Stomach (tissue), 9 donors: Measurements from ENCODE around the gene ATG9B. TPM values are rescaled to one million over a fixed set of nuclear protein-coding genes. Genes with fewer than 3 reads are reported as not detected.

Experiments
- DNase-seq, 2 donors: peaks; one replicate each; pipeline versions ENCODE4 v3.0.0 to v3.0.0-alpha.2; 2013 to 2019
- H3K27ac ChIP-seq, 5 donors: fragments of 200-600 bp in 4 of 5; sonication (generic) in 4 of 5; one replicate each; pipeline ENCODE4 v1.5.1; 2013 to 2019; ENCODE audit warnings: mild to moderate bottlenecking in 1 of 5, moderate library complexity in 1 of 5
- H3K27me3 ChIP-seq, 3 donors: fragments of 200-600 bp; sonication (generic); one replicate each; pipeline ENCODE4 v1.5.1; 2017 to 2019; ENCODE audit warnings: mixed run types in 1 of 3
- H3K36me3 ChIP-seq, 4 donors: fragments of 200-600 bp; sonication (generic); 1 replicate in 3 of 4; 2 replicates in 1 of 4; pipeline ENCODE4 v1.5.1; 2016 to 2019
- H3K4me1 ChIP-seq, 4 donors: fragments of 200-600 bp; sonication (generic); one replicate each; pipeline ENCODE4 v1.5.1; 2016 to 2019
- H3K4me3 ChIP-seq, 4 donors: fragments of 200-600 bp; sonication (generic) in 3 of 4; one replicate each; pipeline ENCODE4 v1.5.1; 2016 to 2019; ENCODE audit warnings: mild to moderate bottlenecking in 1 of 4
- H3K9me3 ChIP-seq, 4 donors: fragments of 200-600 bp; sonication (generic); one replicate each; pipeline ENCODE4 v1.5.1; 2016 to 2019
- EP300 ChIP-seq: sonication (generic); formaldehyde crosslinking; IDR thresholded peaks from one replicate; pipeline ENCODE4 v1.6.1; 2017; ENCODE audit warnings: antibody characterized with exemption
- POLR2A ChIP-seq, 4 donors: fragments of 450-650 bp; IDR thresholded peaks; one replicate each; pipeline ENCODE4 v1.6.1; 2016; ENCODE audit warnings: antibody characterized with exemption in 4 of 4, control low read depth in 2 of 4, mild to moderate bottlenecking in 1 of 4, moderate library complexity in 1 of 4
- POLR2AphosphoS5 ChIP-seq, 3 donors: sonication (generic); formaldehyde crosslinking; IDR thresholded peaks; one replicate each; pipeline ENCODE4 v1.6.1; 2016; ENCODE audit warnings: antibody characterized with exemption in 3 of 3
- whole genome bisulfite sequencing, 5 donors: extraction: QIAGEN DNeasy Blood & Tissue Kit in 3 of 5; methylation state at CpG; one replicate each; pipeline versions ENCODE4 v1.1.5 to v1.1.7; 2013 to 2018; 5-methylcytosine and 5-hydroxymethylcytosine counted together
- intact Hi-C: fragments of 100-400 bp; cut with DNase I; formaldehyde crosslinking; loops from one replicate; pipeline ENCODE4 v1.15.1; 2023; ENCODE audit warnings: low total_unique reads
- polyA plus RNA-seq, 3 donors: library from polyadenylated mRNA; stranded (reverse); fragments of 200-250 nt; gene quantifications; one replicate each; pipeline ENCODE4 v1.2.3, GENCODE V29; 2013
- total RNA-seq, 5 donors: library from RNA; depleted of rRNA; stranded (reverse); fragments of >200 nt; gene quantifications; one replicate each; pipeline versions ENCODE4 v1.1.0 to v1.2.3, GENCODE V29; 2014 to 2016
- TF ChIP-seq, protein P1 (sequence below), 7 experiments: fragments of 450-650 bp in 4 of 7; fragments of 200-600 bp in 3 of 7; sonication (generic) in 3 of 7; IDR thresholded peaks; one replicate each; pipeline ENCODE4 v1.5.1; 2016 to 2019; ENCODE audit warnings: antibody characterized with exemption in 7 of 7, control low read depth in 2 of 7, mild to moderate bottlenecking in 1 of 7
- donor health status: healthy with polysubstance abuse.
- donor health status: Bipolar disorder and iron deficiency.
- donor health status: healthy.

The ATG9B gene
- total and polyA plus RNA-seq, 8 donors, result 0.31 to 33.0 (median 8.8) TPM; not detected in 4

GRCh38 chr7:150969475-150969874, 54.8 kb downstream of the ATG9B start:
- H3K9me3 ChIP-seq, result no peaks in the 10 kb centered on the region
- WGBS, 5 donors, result 34 to 55% (median 48%) methylated on average over 5 to 7 of the region's 7 CpGs
- H3K27me3 ChIP-seq, result peaks cover 0 to 70% (median 14%) of the 10 kb centered on the region in 3 donors
- no peak overlapping the region for H3K4me3 ChIP-seq
- no peak for DNase-seq
- TF ChIP-seq, protein P1, sequence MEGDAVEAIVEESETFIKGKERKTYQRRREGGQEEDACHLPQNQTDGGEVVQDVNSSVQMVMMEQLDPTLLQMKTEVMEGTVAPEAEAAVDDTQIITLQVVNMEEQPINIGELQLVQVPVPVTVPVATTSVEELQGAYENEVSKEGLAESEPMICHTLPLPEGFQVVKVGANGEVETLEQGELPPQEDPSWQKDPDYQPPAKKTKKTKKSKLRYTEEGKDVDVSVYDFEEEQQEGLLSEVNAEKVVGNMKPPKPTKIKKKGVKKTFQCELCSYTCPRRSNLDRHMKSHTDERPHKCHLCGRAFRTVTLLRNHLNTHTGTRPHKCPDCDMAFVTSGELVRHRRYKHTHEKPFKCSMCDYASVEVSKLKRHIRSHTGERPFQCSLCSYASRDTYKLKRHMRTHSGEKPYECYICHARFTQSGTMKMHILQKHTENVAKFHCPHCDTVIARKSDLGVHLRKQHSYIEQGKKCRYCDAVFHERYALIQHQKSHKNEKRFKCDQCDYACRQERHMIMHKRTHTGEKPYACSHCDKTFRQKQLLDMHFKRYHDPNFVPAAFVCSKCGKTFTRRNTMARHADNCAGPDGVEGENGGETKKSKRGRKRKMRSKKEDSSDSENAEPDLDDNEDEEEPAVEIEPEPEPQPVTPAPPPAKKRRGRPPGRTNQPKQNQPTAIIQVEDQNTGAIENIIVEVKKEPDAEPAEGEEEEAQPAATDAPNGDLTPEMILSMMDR (IDR thresholded peaks at IDR 0.05), result no peak
- TF ChIP-seq POLR2AphosphoS5 (IDR thresholded peaks at IDR 0.05), result no peak
- TF ChIP-seq EP300, result no peak
- TF ChIP-seq POLR2A (IDR thresholded peaks at IDR 0.05), result no peak
- intact Hi-C loops, result no loop called here
- peak overlapping the region in 2 of 5 donors; percentile 38 to 87 for H3K27ac ChIP-seq
- H3K36me3 ChIP-seq, result no peaks in the 10 kb centered on the region
- peaks cover 7 to 95% (median 61%) of the 10 kb centered on the region in 4 donors for H3K4me1 ChIP-seq

DNA sequence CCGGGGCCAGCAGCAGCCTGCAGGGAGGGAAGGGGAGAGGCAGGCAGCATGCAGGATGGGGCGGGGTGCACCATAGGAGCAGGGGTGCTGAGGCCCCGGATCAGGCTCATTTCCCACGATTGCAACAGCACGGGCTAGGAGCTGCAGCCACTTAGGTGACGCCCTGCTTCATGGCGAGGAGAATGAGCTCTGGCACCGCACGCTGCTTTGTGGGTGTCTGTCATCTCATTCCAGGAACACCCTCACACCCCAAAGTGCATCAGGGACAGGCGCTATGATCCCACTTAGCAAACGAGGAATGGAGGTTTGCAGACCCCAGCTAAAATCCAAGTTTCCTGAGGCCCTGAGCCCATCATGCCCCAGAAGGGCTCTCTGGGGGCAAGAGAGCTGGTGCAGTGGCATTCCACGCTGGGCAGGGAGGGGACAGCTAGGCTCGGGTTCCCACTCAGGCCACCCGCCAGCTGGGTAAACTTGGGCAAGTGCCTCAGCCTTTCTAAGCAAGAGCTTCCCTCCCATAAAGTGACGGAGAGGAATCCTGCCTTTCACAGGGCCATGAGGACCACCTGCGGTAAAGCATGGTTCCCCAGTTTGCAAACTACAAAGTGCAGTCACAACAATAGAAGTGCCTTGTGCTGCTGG, 55.4 kb downstream of the ATG9B start:
- H3K36me3 ChIP-seq, result no peaks in the 10 kb centered on the region
- H3K27ac ChIP-seq, result peak overlapping the region in 2 of 5 donors; percentile 38 to 87
- intact Hi-C loops, result no loop called here
- TF ChIP-seq POLR2A (IDR thresholded peaks at IDR 0.05) (no peak), EP300 (no peak), POLR2AphosphoS5 (IDR thresholded peaks at IDR 0.05) (no peak)
- TF ChIP-seq, protein P1 (IDR thresholded peaks at IDR 0.05), result no peak
- peaks cover 1 to 95% (median 58%) of the 10 kb centered on the region in 4 donors for H3K4me1 ChIP-seq
- peaks cover 0 to 65% (median 11%) of the 10 kb centered on the region in 3 donors for H3K27me3 ChIP-seq
- no peak for DNase-seq
- 43 to 57% (median 50%) methylated on average over 12 to 16 of the region's 16 CpGs for WGBS, 5 donors
- H3K9me3 ChIP-seq, result no peaks in the 10 kb centered on the region
- no peak overlapping the region for H3K4me3 ChIP-seq

GRCh38 chr7:150968056-150968733, 56.1 kb downstream of the ATG9B start:
- no peak for TF ChIP-seq POLR2A (IDR thresholded peaks at IDR 0.05)
- TF ChIP-seq, protein P1 (IDR thresholded peaks at IDR 0.05), result no peak
- TF ChIP-seq POLR2AphosphoS5 (IDR thresholded peaks at IDR 0.05), result no peak
- TF ChIP-seq EP300, result no peak
- H3K36me3 ChIP-seq, result no peaks in the 10 kb centered on the region
- peaks cover 0 to 59% (median 17%) of the 10 kb centered on the region in 3 donors for H3K27me3 ChIP-seq
- H3K9me3 ChIP-seq, result no peaks in the 10 kb centered on the region
- DNase-seq, result no peak
- intact Hi-C loops, result no loop called here
- no peak overlapping the region for H3K27ac ChIP-seq
- H3K4me1 ChIP-seq, result peaks cover 0 to 95% (median 59%) of the 10 kb centered on the region in 4 donors
- H3K4me3 ChIP-seq, result no peak overlapping the region
- WGBS, 5 donors, result 80 to 88% (median 87%) methylated on average over 15 of the region's 15 CpGs

DNA sequence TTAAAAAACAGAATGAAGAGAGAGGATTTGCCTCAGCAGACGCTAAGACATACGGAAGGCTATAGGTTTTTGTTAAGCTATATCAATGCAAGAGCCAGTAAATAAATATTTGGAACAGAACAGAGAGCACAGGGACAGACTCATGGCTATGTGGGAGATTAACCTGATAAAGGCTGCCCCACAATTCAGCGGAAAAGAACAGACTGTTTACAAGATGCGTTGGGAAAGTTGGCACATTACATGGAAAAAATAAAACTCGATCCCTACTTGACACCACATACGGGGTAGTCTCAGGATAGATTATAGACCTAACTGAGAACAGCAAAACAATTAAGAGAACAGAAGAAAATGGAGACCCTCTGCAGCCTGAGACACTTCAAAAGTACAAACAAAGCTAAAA, 56.9 kb downstream of the ATG9B start:
- H3K4me1 ChIP-seq, result peaks cover 0 to 95% (median 62%) of the 10 kb centered on the region in 4 donors

More for the DNA sequence above, 56.9 kb downstream of the ATG9B start:
- TF ChIP-seq, protein P1 (IDR thresholded peaks at IDR 0.05), result no peak
- peak in 1 of 3 donors; percentile 21 for TF ChIP-seq POLR2AphosphoS5 (IDR thresholded peaks at IDR 0.05)
- WGBS, 5 donors, result 34 to 58% (median 37%) methylated on average over 6 of the region's 6 CpGs
- H3K9me3 ChIP-seq, result no peaks in the 10 kb centered on the region
- peaks cover 0 to 57% (median 22%) of the 10 kb centered on the region in 3 donors for H3K27me3 ChIP-seq
- no peak for DNase-seq
- H3K4me3 ChIP-seq, result no peak overlapping the region
- no peaks in the 10 kb centered on the region for H3K36me3 ChIP-seq
- intact Hi-C loops, result no loop called here
- no peak overlapping the region for H3K27ac ChIP-seq
